ENCODE measurements around the gene HEXIM2. TPM values are rescaled to one million over a fixed set of nuclear protein-coding genes. Genes with fewer than 3 reads are reported as not detected.

HEXIM2 gene
- total RNA-seq, result 1 to 10 TPM; 2.7 to 5.1 TPM
- 1 to 10 TPM; 2.7 to 2.8 TPM for polyA plus RNA-seq

GRCh38 chr17:45161288-45162024 lies at the start of gene HEXIM2:
HEXIM2 (plus strand) TSS chr17:45161875; CDS start chr17:45162794, 919 bp downstream.
- H3K9me3 Mint-ChIP-seq, result no peaks in the 10 kb centered on the region
- no peaks in the 10 kb centered on the region for H3K36me3 ChIP-seq (ENCODE audit: insufficient read depth, low read length)
- peaks cover 17 to 51% (median 38%) of the 10 kb centered on the region in 4 donors for H3K4me1 Mint-ChIP-seq
- peaks cover 33% of the 10 kb centered on the region for H3K4me1 ChIP-seq (ENCODE audit: insufficient read depth, low read length)
- no peaks in the 10 kb centered on the region for H3K27me3 Mint-ChIP-seq
- peak within 1 kb of the TSS; percentile 85 to 99 (median 98) for H3K4me3 Mint-ChIP-seq
- POLR2A ChIA-PET (ENCODE audit: partially characterized antibody), result interaction anchor here (0.6 to 14.4 kb wide), 27 partner anchors 10 to 1154 kb away, joined by 3 to 865 read pairs (median 6); partner anchors contain the start of genes ACBD4, FMNL1, HEXIM1 and MAP3K14
- peak within 1 kb of the TSS; percentile 99 for H3K27ac ChIP-seq (ENCODE audit: low read depth, low read length)
- H3K4me3 ChIP-seq (ENCODE audit: low read length in 2 of 2), result peak within 1 kb of the TSS; percentile 72 to 87
- DNase-seq, result peak; percentile 99 to 100 (median 99)
- H3K27me3 ChIP-seq (ENCODE audit: insufficient read depth, low read length), result no peaks in the 10 kb centered on the region
- peaks cover 0 to 23% of the 10 kb centered on the region in 2 donors for H3K36me3 Mint-ChIP-seq
- intact Hi-C loops (cut with micrococcal nuclease), result loop anchor here (1.0 to 5.0 kb wide), 7 partner anchors 9 to 151 kb away; partner anchors contain the start of genes ACBD4, HEXIM1 and NMT1
- H3K27ac Mint-ChIP-seq, result peak within 1 kb of the TSS; percentile 90 to 100 (median 98)
- no peaks in the 10 kb centered on the region for H3K9me3 ChIP-seq (ENCODE audit: control insufficient read depth in 1 of 2, low read length in 2 of 2)
- CTCF ChIA-PET (ENCODE audit: partially characterized antibody), result interaction anchor here (1.1 to 22.4 kb wide), 5 partner anchors 8 to 36 kb away, joined by 3 to 552 read pairs (median 35); partner anchors contain the start of genes ACBD4, HEXIM1 and PLCD3

GRCh38 chr17:45112559-45113423 lies 48.9 kb upstream of the HEXIM2 start:
- Mint-ChIP-seq H3K4me1 (no peaks in the 10 kb centered on the region), H3K9me3 (no peaks in the 10 kb centered on the region), H3K27me3 (no peaks in the 10 kb centered on the region), H3K36me3 (peaks cover 4 to 12% of the 10 kb centered on the region in 2 donors), H3K27ac (no peak overlapping the region), H3K4me3 (no peak overlapping the region)
- no peaks in the 10 kb centered on the region for H3K9me3 ChIP-seq (ENCODE audit: control insufficient read depth in 1 of 2, low read length in 2 of 2)
- POLR2A ChIA-PET (ENCODE audit: partially characterized antibody), result no interaction called here
- intact Hi-C loops (cut with micrococcal nuclease), result no loop called here
- H3K4me1 ChIP-seq (ENCODE audit: insufficient read depth, low read length), result no peaks in the 10 kb centered on the region
- H3K27me3 ChIP-seq (ENCODE audit: insufficient read depth, low read length), result no peaks in the 10 kb centered on the region
- H3K36me3 ChIP-seq (ENCODE audit: insufficient read depth, low read length), result peaks cover 3% of the 10 kb centered on the region
- H3K4me3 ChIP-seq (ENCODE audit: low read length in 2 of 2), result no peak overlapping the region
- no peak overlapping the region for H3K27ac ChIP-seq (ENCODE audit: low read depth, low read length)
- CTCF ChIA-PET (ENCODE audit: partially characterized antibody), result interaction anchor here (1.7 kb wide), 1 partner anchor 14 kb away, joined by 6 read pairs; no protein-coding TSS in a partner anchor
- DNase-seq, result peak in 1 of 5 donors; percentile 33

GRCh38 chr17:45113424-45113754 lies 48.3 kb upstream of the HEXIM2 start:
- H3K4me3 Mint-ChIP-seq, result no peak overlapping the region
- H3K9me3 ChIP-seq (ENCODE audit: control insufficient read depth in 1 of 2, low read length in 2 of 2), result no peaks in the 10 kb centered on the region
- H3K27me3 ChIP-seq (ENCODE audit: insufficient read depth, low read length), result no peaks in the 10 kb centered on the region
- POLR2A ChIA-PET (ENCODE audit: partially characterized antibody), result no interaction called here
- H3K27ac ChIP-seq (ENCODE audit: low read depth, low read length), result no peak overlapping the region
- intact Hi-C loops (cut with micrococcal nuclease), result no loop called here
- DNase-seq, result peak in 1 of 5 donors; percentile 9
- H3K4me3 ChIP-seq (ENCODE audit: low read length in 2 of 2), result no peak overlapping the region
- H3K36me3 Mint-ChIP-seq, result peaks cover 0 to 7% of the 10 kb centered on the region in 2 donors
- H3K36me3 ChIP-seq (ENCODE audit: insufficient read depth, low read length), result no peaks in the 10 kb centered on the region
- no peaks in the 10 kb centered on the region for H3K9me3 Mint-ChIP-seq
- no peaks in the 10 kb centered on the region for H3K4me1 Mint-ChIP-seq
- CTCF ChIA-PET (ENCODE audit: partially characterized antibody), result interaction anchor here (1.7 kb wide), 1 partner anchor 14 kb away, joined by 6 read pairs; no protein-coding TSS in a partner anchor
- no peaks in the 10 kb centered on the region for H3K4me1 ChIP-seq (ENCODE audit: insufficient read depth, low read length)
- H3K27me3 Mint-ChIP-seq, result no peaks in the 10 kb centered on the region
- H3K27ac Mint-ChIP-seq, result no peak overlapping the region

- no peaks in the 10 kb centered on the region for H3K4me1 Mint-ChIP-seq
- DNase-seq, result peak in 1 of 5 donors; percentile 22
- no peaks in the 10 kb centered on the region for H3K9me3 ChIP-seq (ENCODE audit: control insufficient read depth in 1 of 2, low read length in 2 of 2)
- H3K36me3 Mint-ChIP-seq, result peaks cover 0 to 1% of the 10 kb centered on the region in 2 donors
- H3K4me3 ChIP-seq (ENCODE audit: low read length in 2 of 2), result no peak overlapping the region
- no peaks in the 10 kb centered on the region for H3K36me3 ChIP-seq (ENCODE audit: insufficient read depth, low read length)
- no peaks in the 10 kb centered on the region for H3K27me3 ChIP-seq (ENCODE audit: insufficient read depth, low read length)
- no peaks in the 10 kb centered on the region for H3K9me3 Mint-ChIP-seq
- no peaks in the 10 kb centered on the region for H3K27me3 Mint-ChIP-seq
- no peak overlapping the region for H3K27ac ChIP-seq (ENCODE audit: low read depth, low read length)
- ChIA-PET POLR2A (ENCODE audit: partially characterized antibody) (interaction anchor here (1.1 kb wide), 1 partner anchor 15 kb away, joined by 3 read pairs; no protein-coding TSS in a partner anchor), CTCF (ENCODE audit: partially characterized antibody) (interaction anchor here (1.5 kb wide), 1 partner anchor 15 kb away, joined by 3 read pairs; no protein-coding TSS in a partner anchor)
- no peak overlapping the region for H3K4me3 Mint-ChIP-seq
- H3K4me1 ChIP-seq (ENCODE audit: insufficient read depth, low read length), result no peaks in the 10 kb centered on the region
- intact Hi-C loops (cut with micrococcal nuclease), result no loop called here
- no peak overlapping the region for H3K27ac Mint-ChIP-seq
Measured at GRCh38 chr17:45114117-45114932, 47.4 kb upstream of the HEXIM2 start.

- intact Hi-C loops (cut with micrococcal nuclease), result no loop called here
- Mint-ChIP-seq H3K4me3 (no peak overlapping the region), H3K27ac (no peak overlapping the region), H3K36me3 (no peaks in the 10 kb centered on the region), H3K4me1 (no peaks in the 10 kb centered on the region), H3K27me3 (no peaks in the 10 kb centered on the region), H3K9me3 (no peaks in the 10 kb centered on the region)
- H3K4me1 ChIP-seq (ENCODE audit: insufficient read depth, low read length), result no peaks in the 10 kb centered on the region
- CTCF ChIA-PET (ENCODE audit: partially characterized antibody), result interaction anchor here (1.5 kb wide), 1 partner anchor 16 kb away, joined by 3 read pairs; no protein-coding TSS in a partner anchor
- H3K27me3 ChIP-seq (ENCODE audit: insufficient read depth, low read length), result no peaks in the 10 kb centered on the region
- H3K36me3 ChIP-seq (ENCODE audit: insufficient read depth, low read length), result no peaks in the 10 kb centered on the region
- DNase-seq, result no peak
- H3K9me3 ChIP-seq (ENCODE audit: control insufficient read depth in 1 of 2, low read length in 2 of 2), result no peaks in the 10 kb centered on the region
- POLR2A ChIA-PET (ENCODE audit: partially characterized antibody), result interaction anchor here (1.1 kb wide), 1 partner anchor 16 kb away, joined by 3 read pairs; no protein-coding TSS in a partner anchor
- no peak overlapping the region for H3K27ac ChIP-seq (ENCODE audit: low read depth, low read length)
- H3K4me3 ChIP-seq (ENCODE audit: low read length in 2 of 2), result no peak overlapping the region
Measured at GRCh38 chr17:45115015-45115625, 46.6 kb upstream of the HEXIM2 start.

GRCh38 chr17:45115871-45116270 lies 45.8 kb upstream of the HEXIM2 start:
- no peak for DNase-seq
- Mint-ChIP-seq H3K9me3 (no peaks in the 10 kb centered on the region), H3K27ac (no peak overlapping the region), H3K36me3 (no peaks in the 10 kb centered on the region), H3K4me3 (peak overlapping the region in 1 of 8 donors; percentile 41), H3K4me1 (no peaks in the 10 kb centered on the region), H3K27me3 (no peaks in the 10 kb centered on the region)
- H3K36me3 ChIP-seq (ENCODE audit: insufficient read depth, low read length), result no peaks in the 10 kb centered on the region
- H3K4me3 ChIP-seq (ENCODE audit: low read length in 2 of 2), result no peak overlapping the region
- no peaks in the 10 kb centered on the region for H3K27me3 ChIP-seq (ENCODE audit: insufficient read depth, low read length)
- intact Hi-C loops (cut with micrococcal nuclease), result no loop called here
- H3K4me1 ChIP-seq (ENCODE audit: insufficient read depth, low read length), result no peaks in the 10 kb centered on the region
- CTCF ChIA-PET (ENCODE audit: partially characterized antibody), result no interaction called here
- POLR2A ChIA-PET (ENCODE audit: partially characterized antibody), result no interaction called here
- H3K27ac ChIP-seq (ENCODE audit: low read depth, low read length), result no peak overlapping the region
- H3K9me3 ChIP-seq (ENCODE audit: control insufficient read depth in 1 of 2, low read length in 2 of 2), result no peaks in the 10 kb centered on the region
